SW 1271 (cell line): ENCODE measurements around the gene CRLF1.
A peak's percentile ranks its signal among the peaks of the same experiment; 100 is the strongest.

Experiments
- DNase-seq, 2 experiments: peaks; one replicate each; lab custom pipeline; 2025; lab: John Stamatoyannopoulos, UW

Gene CRLF1

GRCh38 chr19:18636183-18636968 lies 29.8 kb upstream of the CRLF1 start:
- peak; percentile 87 to 90 for DNase-seq

GRCh38 chr19:18635831-18636182 lies 29.2 kb upstream of the CRLF1 start:
- no peak for DNase-seq

DNA sequence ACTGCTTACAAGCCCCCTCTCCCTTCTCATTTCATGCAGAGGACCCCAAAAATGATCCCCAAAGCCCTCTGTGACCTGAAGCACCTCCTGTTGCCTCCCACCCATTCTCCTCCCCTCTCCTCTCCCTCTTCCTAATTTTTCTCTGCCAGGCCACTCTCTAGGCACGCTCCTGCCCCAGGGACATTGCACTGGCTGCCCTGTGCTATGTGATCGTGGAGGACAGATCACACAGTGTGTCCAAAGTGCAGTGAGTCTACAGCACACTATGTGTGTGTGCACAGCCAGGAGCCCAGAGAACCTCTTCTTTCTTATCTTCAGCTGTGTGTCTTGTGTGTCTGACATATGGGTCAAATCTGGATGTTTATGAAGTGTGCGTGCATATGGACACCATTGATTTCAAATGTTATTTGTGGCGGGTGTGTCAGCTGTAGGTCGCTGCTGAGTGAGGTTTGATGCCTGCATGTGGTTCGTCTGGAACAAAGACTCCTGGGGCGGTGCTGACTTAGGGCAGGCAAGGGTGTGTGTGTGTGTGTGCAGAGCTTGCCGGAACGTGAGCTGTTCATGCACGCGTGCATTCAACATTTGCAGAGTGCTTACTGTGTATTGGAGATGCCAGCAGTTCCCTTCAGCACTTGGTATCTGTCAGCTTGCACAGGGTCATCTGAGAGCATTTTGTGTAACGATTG lies 28.2 kb upstream of the CRLF1 start:
- no peak for DNase-seq

- DNase-seq: no peak
Measured at GRCh38 chr19:18633321-18633720, 26.7 kb upstream of the CRLF1 start.

DNA sequence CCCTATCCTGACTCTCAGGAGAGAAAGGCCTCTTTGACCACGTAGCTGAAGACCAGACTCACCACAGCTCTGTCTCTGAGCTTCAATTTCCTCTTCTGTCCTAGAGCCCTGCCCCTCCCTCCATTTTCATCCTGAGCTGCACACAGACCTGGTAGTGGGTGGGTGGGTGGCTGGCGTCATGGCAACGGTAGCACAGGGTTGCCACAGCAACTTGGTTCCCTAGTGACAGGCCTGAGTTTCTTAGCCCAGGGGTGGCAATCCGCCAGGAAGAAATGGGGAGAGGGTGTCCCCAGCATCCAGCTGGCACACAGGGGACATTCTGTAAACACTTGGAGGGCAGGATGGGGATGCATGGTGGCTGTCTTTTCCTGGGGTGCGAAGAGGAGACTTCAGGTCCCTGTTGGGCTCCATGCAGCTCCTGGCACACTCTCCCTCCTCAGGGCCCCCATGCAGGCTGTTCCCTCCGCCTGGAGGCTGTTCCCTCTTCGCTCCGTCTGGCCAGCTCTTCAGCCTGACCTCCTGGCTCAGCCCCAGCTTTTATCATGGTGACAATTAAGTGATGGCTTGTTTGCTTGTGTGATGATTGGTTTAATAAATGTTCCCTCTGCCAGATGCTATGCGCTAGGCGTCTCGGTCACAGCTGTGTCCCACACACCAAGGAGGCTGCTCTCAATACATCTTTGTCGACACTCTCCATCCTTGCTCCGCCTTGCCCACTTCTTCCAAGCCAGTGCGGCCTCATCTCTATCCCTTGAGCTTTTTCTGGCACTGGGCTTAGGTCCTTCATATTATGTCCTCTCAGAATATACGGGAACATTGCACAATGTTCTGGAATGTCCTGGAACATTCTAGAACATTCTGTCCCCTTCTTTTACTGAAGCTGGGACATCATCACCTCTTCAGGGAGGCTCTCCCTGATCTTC lies 22.8 kb upstream of the CRLF1 start:
- DNase-seq: no peak

- DNase-seq: no peak
Measured at GRCh38 chr19:18626906-18627305, 20.3 kb upstream of the CRLF1 start.

DNA sequence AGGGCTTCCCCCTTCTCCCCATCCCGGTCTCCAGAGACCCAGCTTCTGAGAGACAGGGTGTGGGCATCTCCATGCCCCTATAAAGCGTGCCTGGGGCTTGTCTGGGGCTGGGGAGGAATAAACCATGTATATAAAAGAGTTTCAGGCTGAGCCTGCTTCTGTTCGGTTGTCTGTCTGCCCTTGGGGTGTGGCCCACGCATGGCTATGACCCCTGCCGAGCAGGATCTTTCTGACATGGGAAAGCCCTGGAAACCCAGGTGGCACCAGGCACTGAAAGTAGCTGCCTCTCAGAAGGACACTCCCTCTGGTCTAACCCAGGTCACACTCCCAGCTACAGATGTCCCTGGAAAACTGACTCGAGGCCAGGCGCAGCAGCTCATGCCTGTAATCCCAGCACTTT lies 14.3 kb upstream of the CRLF1 start:
- DNase-seq: no peak

- no peak for DNase-seq
Measured at GRCh38 chr19:18620311-18620710, 13.7 kb upstream of the CRLF1 start.

- no peak for DNase-seq
Measured at GRCh38 chr19:18618236-18618635, 11.6 kb upstream of the CRLF1 start.

GRCh38 chr19:18617562-18617961 lies 11.0 kb upstream of the CRLF1 start:
- no peak for DNase-seq

DNA sequence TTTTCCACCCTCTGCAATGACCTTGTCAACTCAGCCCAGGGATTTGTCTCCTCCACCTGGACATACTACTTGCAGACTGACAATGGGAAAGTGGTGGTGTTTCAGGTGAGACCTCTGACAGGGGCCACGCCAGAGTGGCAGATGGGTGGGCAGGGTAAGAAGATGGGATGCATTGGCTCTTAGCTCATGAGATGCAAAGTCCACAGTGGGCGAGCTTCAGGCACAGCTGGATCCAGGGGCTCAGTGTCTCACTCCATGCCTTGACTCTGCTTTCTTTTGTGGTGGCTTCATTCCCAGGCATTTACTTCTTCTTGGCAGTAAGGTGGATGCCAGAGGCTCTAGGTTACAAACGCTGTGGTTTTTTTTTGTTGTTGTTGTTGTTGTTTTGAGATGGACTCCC lies 9.4 kb upstream of the CRLF1 start:
- no peak for DNase-seq

DNA sequence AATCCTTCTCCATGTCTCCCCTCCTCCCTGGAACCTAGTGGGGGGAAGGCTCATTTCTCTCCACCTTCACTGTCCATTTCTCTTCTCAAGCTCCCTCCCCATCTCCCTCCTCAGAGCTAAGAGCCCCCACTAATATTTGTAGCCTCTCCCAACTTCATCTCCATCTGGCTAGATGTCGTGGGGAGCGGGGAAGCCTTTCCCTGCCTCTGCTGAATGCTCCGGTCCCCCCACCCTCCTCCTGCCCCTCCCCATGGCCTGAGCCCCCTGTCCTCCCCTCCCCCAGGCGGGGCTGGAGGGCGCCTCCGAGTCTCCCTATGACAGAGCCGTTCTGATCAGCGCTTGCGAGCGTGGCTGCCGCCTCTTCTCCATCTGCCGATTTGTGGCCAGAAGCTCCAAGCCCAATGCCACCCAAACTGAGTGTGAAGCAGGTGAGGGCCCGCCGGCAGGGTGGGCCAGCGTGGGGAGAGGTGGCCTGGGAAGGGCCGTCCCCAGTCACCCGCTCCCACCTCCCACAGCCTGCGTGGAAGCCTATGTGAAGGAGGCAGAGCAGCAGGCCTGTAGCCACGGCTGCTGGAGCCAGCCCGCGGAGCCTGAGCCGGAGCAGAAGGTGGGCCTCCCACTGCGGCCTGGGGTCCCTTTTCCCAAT lies 7.1 kb upstream of the CRLF1 start:
- no peak for DNase-seq

DNA sequence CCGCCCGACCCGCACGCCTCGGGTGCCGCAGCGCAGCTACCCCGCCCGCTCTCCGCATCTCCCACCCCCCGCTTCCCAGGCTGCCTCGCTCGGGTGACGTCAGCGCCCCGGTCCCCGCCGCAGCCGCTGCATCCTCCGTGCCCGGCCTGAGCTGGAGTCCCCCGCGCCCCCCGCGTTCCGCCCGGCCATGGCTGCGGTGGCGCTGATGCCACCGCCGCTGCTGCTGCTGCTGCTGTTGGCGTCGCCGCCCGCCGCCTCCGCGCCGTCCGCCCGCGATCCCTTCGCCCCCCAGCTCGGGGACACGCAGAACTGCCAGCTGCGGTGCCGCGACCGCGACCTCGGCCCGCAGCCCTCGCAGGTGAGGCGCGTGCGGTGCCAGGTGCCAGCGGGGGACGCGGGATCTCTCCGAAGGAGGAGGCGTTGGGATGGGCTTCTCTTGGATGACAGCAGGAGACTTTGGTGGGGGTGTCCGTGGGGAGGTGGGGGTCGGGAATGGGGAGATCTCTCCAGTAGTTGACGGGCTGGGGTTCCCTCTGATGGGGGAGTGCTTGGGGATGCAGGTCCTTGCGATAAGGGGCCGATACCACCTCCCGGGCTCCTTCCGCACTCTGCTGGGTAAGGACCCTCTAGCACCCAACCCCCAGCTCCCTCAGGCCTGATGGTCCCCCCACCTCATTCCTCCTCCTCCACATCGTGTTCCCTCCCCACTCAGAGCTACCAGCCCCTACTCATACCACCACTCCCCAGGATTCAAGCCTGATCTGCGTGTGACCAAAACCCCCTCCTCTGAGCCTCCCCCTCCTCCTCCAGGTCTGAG lies 6.4 kb upstream of the CRLF1 start, which contains the start of gene TMEM59L:
Gene TMEM59L (plus strand): TSS at position 99 of the 817 bp plus-strand sequence. CDS start 89 bp downstream, at position 188.
- no peak for DNase-seq

GRCh38 chr19:18612051-18612771 lies 5.6 kb upstream of the CRLF1 start:
- DNase-seq: no peak

DNA sequence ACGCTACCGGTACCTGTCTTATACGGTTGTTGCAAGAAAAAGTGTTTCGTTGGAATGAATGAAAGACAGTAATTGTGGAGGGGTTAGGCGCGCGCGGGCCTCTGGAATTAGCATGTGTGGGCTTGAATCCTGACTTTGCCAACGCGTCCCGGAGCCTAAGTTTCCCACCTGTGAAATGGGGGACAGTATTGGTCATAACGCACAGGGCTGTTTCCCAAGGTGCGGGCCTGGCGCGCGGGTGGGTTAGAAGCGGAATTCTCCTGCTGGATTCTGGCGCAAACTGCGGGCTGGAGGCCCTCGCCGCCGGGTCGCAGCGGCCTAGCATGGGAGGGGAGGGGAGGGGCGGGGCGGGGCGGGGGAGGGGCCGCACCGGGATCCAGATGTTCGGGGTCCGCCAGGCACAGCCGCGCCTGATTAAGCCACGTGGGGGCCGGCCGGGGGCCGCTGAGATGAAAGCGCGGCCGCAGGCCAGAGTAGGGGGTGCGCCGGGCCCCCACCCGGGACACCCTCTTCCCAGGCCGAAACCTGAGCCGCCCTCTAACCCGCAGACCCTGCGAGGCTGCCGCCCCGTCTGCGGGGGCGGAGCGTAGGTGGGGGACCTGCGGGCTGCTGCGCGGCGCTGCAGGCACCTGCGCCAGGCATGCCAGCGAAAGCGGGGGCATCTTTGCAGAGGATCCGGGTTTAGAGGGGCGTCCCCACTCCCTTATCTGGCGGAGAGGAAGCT lies 4.9 kb upstream of the CRLF1 start:
- no peak for DNase-seq

DNA sequence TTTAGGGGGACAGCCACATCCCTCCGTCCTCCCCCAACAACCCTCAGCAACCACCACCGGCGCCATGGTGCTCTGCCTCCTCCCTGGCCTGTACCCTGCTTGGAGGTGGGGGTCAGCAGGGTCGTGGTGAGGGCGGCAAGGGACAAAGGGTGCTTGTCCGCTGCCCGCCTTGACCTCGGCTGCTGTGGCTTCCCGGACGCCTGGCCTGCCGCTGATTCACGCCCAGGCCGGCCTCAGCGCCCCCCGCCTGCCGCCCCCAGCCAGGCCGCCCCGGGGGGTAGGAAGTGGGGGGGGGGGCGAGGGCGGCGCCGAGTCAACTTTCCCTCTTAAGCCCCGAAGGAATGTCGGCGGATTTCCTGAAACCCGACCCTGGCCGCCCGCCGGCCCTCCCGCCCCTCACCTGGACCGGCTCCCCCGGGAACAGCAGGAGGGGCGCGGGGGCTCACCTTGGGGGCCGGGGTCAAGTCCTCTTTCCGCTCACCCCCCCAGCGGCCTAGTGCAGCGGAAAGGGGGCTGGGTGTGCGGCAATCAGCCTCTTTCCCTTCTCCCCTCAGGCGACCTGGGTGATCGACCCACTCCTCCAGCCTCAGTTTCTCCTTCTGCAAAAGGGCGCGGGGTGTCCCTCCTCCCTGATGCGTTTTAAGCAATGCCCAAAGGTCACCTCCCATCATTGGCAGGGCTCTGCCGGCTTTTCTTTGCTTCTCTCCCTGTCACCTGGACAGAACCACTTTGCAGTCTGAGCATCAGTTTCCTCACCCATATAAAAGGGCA lies 4.1 kb upstream of the CRLF1 start:
- DNase-seq: no peak

DNA sequence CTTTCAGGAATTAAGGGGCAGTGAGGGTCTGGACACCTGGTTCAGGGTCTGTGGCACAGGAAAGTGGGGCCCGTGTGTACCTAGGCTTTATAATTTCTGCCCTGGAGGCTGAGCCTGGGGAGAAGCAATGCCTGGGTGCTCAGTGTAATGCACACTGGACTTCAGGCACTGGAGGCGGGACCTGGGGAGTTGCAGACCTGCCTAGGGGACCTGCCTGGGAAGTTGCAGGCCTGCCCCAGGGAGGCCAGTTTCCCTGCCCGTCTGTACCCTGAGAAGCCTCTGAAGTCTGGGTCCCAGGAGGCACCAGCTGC lies 3.6 kb upstream of the CRLF1 start:
- no peak for DNase-seq

- DNase-seq: no peak
Measured at GRCh38 chr19:18609717-18610051, 3.1 kb upstream of the CRLF1 start.
